K562 (cell line): ENCODE results near the gene SRSF1. TPM values are rescaled to one million over a fixed set of nuclear protein-coding genes. Genes with fewer than 3 reads are reported as not detected.

Experiments used
- CAMTA2 ChIP-seq: fragments of 250-450 bp; sonication (Bioruptor Pico); conservative IDR thresholded peaks from 2 replicates; pipeline ENCODE4 v1.5.1; 2022
- DNMT1 ChIP-seq: fragments of 450-650 bp; IDR thresholded peaks from 2 replicates; pipeline ENCODE4 v1.6.1; 2016; ENCODE audit warnings: antibody characterized with exemption, mild to moderate bottlenecking
- EZH2 ChIP-seq: IDR thresholded peaks from 2 replicates; pipeline ENCODE4 v1.6.1; 2012; ENCODE audit warnings: low read depth, mild to moderate bottlenecking, inconsistent platforms, low read length, borderline replicate concordance
- GTF2F1 ChIP-seq: IDR thresholded peaks from 2 replicates; pipeline ENCODE4 v1.6.1; 2011; ENCODE audit warnings: low read depth, low read length, improper control_type of control experiment
- TBP ChIP-seq: optimal IDR thresholded peaks from 2 replicates; pipeline ENCODE3; 2011; ENCODE audit warnings: low read depth, low read length, improper control_type of control experiment
- TCF7L2 ChIP-seq: fragments of 150-350 bp; IDR thresholded peaks from 2 replicates; pipeline ENCODE4 v1.6.1; 2016; ENCODE audit warnings: low read depth, mild to moderate bottlenecking, low read length, moderate library complexity
- ZSCAN32 ChIP-seq: fragments of 450-650 bp; formaldehyde crosslinking; IDR thresholded peaks from 2 replicates; pipeline ENCODE4 v1.4.0; 2020; ENCODE audit warnings: mild to moderate bottlenecking, moderate library complexity
- polyA plus RNA-seq, 8 experiments: library from polyadenylated mRNA; depleted of rRNA in 4 of 8; stranded (reverse) in 5 of 8; unstranded in 3 of 8; fragments of >200 nt; fragmentation: Nextera tagmentation in 2 of 8; fragmentation: Illumina TruSeq in 1 of 8; extraction: Ambion mirVana in 2 of 8; extraction: Trizol in 1 of 8; gene quantifications; 2 replicates each; pipeline versions ENCODE4 v1.2.1 to v1.2.3, GENCODE V29; 2011 to 2014; ENCODE audit warnings: inconsistent platforms in 1 of 8, missing spikeins in 1 of 8
- total RNA-seq, 7 experiments: library from RNA; depleted of rRNA in 6 of 7; stranded (reverse); fragments of >200 nt in 6 of 7; fragmentation: Illumina TruSeq in 2 of 7; extraction: Trizol in 2 of 7; gene quantifications; 2 replicates each; pipeline versions ENCODE4 v1.2.1 to v1.2.3, GENCODE V29; 2011 to 2021; ENCODE audit warnings: low replicate concordance in 1 of 7
- TF ChIP-seq, protein P1 (sequence below): fragments of 200-600 bp; sonication (generic); IDR thresholded peaks from one replicate; pipeline ENCODE4 v1.6.1; 2012; ENCODE audit warnings: mild to moderate bottlenecking, low read depth, low read length, inconsistent platforms
- TF ChIP-seq, protein P2 (sequence below): fragments of 250-450 bp; sonication (Bioruptor Pico); IDR thresholded peaks from 2 replicates; pipeline ENCODE4 v1.4.0; 2020

Gene SRSF1
- total and polyA plus RNA-seq, 9 of the 15 experiments (the other 6 are each of a cell fraction or from before 2014, with no cell fraction given): 77.8 to 559 (median 442) TPM

DNA sequence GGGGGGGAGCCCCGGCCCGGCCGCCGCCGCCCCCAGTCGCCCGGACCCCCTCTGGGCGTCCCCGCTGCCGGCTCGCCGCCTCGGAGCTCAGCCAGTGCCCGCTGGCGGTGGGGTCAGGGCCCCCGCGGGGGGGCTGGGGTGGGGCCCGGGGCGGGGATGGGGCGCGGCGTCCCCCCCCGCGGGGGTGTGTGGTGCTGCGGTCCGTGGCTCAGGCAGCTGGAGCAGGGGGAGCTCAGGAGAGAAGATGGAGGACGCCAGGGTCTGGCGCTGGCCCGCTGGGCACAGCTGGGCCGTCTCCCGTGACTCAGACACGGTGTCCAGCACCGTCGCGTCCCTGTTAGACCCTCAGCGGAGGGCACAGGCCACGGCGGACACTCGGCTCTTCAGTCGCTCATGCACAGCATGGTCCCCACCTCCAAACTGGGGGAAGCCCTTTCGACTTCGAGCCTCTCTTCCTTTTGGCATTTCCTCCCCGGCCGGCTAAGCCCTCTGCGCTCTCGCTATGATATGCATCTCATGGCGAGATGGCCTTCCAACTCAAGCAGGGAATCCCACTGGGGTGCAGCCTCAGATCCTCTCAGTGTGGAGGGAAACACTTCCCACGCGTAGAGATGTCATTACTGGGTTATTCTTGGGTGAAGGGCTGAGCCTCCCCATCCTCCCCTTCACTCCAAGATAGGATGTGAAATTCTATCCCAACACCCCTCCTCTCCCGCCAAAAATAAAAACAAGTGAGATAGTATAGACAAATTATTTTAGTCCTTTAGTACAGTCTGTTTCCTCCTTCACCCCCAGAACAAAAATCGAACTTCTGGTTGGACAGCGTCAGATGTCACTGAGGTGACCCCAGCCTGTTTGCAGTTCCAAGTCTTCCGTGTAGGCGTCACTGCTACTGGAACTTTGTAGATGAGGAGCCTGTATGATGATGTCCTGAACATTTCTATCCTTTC is 18.5 kb downstream of the SRSF1 start (continued):
- TF ChIP-seq, protein P1, sequence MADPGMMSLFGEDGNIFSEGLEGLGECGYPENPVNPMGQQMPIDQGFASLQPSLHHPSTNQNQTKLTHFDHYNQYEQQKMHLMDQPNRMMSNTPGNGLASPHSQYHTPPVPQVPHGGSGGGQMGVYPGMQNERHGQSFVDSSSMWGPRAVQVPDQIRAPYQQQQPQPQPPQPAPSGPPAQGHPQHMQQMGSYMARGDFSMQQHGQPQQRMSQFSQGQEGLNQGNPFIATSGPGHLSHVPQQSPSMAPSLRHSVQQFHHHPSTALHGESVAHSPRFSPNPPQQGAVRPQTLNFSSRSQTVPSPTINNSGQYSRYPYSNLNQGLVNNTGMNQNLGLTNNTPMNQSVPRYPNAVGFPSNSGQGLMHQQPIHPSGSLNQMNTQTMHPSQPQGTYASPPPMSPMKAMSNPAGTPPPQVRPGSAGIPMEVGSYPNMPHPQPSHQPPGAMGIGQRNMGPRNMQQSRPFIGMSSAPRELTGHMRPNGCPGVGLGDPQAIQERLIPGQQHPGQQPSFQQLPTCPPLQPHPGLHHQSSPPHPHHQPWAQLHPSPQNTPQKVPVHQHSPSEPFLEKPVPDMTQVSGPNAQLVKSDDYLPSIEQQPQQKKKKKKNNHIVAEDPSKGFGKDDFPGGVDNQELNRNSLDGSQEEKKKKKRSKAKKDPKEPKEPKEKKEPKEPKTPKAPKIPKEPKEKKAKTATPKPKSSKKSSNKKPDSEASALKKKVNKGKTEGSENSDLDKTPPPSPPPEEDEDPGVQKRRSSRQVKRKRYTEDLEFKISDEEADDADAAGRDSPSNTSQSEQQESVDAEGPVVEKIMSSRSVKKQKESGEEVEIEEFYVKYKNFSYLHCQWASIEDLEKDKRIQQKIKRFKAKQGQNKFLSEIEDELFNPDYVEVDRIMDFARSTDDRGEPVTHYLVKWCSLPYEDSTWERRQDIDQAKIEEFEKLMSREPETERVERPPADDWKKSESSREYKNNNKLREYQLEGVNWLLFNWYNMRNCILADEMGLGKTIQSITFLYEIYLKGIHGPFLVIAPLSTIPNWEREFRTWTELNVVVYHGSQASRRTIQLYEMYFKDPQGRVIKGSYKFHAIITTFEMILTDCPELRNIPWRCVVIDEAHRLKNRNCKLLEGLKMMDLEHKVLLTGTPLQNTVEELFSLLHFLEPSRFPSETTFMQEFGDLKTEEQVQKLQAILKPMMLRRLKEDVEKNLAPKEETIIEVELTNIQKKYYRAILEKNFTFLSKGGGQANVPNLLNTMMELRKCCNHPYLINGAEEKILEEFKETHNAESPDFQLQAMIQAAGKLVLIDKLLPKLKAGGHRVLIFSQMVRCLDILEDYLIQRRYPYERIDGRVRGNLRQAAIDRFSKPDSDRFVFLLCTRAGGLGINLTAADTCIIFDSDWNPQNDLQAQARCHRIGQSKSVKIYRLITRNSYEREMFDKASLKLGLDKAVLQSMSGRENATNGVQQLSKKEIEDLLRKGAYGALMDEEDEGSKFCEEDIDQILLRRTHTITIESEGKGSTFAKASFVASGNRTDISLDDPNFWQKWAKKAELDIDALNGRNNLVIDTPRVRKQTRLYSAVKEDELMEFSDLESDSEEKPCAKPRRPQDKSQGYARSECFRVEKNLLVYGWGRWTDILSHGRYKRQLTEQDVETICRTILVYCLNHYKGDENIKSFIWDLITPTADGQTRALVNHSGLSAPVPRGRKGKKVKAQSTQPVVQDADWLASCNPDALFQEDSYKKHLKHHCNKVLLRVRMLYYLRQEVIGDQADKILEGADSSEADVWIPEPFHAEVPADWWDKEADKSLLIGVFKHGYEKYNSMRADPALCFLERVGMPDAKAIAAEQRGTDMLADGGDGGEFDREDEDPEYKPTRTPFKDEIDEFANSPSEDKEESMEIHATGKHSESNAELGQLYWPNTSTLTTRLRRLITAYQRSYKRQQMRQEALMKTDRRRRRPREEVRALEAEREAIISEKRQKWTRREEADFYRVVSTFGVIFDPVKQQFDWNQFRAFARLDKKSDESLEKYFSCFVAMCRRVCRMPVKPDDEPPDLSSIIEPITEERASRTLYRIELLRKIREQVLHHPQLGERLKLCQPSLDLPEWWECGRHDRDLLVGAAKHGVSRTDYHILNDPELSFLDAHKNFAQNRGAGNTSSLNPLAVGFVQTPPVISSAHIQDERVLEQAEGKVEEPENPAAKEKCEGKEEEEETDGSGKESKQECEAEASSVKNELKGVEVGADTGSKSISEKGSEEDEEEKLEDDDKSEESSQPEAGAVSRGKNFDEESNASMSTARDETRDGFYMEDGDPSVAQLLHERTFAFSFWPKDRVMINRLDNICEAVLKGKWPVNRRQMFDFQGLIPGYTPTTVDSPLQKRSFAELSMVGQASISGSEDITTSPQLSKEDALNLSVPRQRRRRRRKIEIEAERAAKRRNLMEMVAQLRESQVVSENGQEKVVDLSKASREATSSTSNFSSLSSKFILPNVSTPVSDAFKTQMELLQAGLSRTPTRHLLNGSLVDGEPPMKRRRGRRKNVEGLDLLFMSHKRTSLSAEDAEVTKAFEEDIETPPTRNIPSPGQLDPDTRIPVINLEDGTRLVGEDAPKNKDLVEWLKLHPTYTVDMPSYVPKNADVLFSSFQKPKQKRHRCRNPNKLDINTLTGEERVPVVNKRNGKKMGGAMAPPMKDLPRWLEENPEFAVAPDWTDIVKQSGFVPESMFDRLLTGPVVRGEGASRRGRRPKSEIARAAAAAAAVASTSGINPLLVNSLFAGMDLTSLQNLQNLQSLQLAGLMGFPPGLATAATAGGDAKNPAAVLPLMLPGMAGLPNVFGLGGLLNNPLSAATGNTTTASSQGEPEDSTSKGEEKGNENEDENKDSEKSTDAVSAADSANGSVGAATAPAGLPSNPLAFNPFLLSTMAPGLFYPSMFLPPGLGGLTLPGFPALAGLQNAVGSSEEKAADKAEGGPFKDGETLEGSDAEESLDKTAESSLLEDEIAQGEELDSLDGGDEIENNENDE: no peak
- TF ChIP-seq DNMT1 (peak; percentile 99), TBP (no peak), EZH2 (no peak), GTF2F1 (0 out of 2 replicates have a peak, but pooled peaks have one; percentile 62), TCF7L2 (0 out of 2 replicates have a peak, but pooled peaks have one; percentile 41), ZSCAN32 (CRISPR knock-in tag) (0 out of 2 replicates have a peak, but pooled peaks have one; percentile 65), CAMTA2 (CRISPR knock-in tag) (0 out of 2 replicates have a peak, but pooled peaks have one; percentile 63)
- TF ChIP-seq, protein P2, sequence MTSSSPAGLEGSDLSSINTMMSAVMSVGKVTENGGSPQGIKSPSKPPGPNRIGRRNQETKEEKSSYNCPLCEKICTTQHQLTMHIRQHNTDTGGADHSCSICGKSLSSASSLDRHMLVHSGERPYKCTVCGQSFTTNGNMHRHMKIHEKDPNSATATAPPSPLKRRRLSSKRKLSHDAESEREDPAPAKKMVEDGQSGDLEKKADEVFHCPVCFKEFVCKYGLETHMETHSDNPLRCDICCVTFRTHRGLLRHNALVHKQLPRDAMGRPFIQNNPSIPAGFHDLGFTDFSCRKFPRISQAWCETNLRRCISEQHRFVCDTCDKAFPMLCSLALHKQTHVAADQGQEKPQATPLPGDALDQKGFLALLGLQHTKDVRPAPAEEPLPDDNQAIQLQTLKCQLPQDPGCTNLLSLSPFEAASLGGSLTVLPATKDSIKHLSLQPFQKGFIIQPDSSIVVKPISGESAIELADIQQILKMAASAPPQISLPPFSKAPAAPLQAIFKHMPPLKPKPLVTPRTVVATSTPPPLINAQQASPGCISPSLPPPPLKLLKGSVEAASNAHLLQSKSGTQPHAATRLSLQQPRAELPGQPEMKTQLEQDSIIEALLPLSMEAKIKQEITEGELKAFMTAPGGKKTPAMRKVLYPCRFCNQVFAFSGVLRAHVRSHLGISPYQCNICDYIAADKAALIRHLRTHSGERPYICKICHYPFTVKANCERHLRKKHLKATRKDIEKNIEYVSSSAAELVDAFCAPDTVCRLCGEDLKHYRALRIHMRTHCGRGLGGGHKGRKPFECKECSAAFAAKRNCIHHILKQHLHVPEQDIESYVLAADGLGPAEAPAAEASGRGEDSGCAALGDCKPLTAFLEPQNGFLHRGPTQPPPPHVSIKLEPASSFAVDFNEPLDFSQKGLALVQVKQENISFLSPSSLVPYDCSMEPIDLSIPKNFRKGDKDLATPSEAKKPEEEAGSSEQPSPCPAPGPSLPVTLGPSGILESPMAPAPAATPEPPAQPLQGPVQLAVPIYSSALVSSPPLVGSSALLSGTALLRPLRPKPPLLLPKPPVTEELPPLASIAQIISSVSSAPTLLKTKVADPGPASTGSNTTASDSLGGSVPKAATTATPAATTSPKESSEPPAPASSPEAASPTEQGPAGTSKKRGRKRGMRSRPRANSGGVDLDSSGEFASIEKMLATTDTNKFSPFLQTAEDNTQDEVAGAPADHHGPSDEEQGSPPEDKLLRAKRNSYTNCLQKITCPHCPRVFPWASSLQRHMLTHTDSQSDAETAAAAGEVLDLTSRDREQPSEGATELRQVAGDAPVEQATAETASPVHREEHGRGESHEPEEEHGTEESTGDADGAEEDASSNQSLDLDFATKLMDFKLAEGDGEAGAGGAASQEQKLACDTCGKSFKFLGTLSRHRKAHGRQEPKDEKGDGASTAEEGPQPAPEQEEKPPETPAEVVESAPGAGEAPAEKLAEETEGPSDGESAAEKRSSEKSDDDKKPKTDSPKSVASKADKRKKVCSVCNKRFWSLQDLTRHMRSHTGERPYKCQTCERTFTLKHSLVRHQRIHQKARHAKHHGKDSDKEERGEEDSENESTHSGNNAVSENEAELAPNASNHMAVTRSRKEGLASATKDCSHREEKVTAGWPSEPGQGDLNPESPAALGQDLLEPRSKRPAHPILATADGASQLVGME (CRISPR knock-in tag): peak; percentile 71; the same call in 1 of the 2 replicates
